HG03175 (cell line): ENCODE measurements around the gene MAK.
"Not testable (repeated sequence)": the region's sequence is repeated elsewhere in the genome, so short reads cannot be mapped to it uniquely, and the experiment has no call there.

Source experiments
- ATAC-seq: cut with Tn5 transposase; IDR thresholded peaks from one replicate; pipeline ENCODE4 v1.9.1; 2021; ENCODE audit warnings: mild to moderate bottlenecking, moderate library complexity; ENCODE audit not compliant: unreplicated experiment

The MAK gene, protein sequence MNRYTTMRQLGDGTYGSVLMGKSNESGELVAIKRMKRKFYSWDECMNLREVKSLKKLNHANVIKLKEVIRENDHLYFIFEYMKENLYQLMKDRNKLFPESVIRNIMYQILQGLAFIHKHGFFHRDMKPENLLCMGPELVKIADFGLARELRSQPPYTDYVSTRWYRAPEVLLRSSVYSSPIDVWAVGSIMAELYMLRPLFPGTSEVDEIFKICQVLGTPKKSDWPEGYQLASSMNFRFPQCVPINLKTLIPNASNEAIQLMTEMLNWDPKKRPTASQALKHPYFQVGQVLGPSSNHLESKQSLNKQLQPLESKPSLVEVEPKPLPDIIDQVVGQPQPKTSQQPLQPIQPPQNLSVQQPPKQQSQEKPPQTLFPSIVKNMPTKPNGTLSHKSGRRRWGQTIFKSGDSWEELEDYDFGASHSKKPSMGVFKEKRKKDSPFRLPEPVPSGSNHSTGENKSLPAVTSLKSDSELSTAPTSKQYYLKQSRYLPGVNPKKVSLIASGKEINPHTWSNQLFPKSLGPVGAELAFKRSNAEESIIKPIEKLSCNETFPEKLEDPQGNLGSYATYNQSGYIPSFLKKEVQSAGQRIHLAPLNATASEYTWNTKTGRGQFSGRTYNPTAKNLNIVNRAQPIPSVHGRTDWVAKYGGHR

DNA sequence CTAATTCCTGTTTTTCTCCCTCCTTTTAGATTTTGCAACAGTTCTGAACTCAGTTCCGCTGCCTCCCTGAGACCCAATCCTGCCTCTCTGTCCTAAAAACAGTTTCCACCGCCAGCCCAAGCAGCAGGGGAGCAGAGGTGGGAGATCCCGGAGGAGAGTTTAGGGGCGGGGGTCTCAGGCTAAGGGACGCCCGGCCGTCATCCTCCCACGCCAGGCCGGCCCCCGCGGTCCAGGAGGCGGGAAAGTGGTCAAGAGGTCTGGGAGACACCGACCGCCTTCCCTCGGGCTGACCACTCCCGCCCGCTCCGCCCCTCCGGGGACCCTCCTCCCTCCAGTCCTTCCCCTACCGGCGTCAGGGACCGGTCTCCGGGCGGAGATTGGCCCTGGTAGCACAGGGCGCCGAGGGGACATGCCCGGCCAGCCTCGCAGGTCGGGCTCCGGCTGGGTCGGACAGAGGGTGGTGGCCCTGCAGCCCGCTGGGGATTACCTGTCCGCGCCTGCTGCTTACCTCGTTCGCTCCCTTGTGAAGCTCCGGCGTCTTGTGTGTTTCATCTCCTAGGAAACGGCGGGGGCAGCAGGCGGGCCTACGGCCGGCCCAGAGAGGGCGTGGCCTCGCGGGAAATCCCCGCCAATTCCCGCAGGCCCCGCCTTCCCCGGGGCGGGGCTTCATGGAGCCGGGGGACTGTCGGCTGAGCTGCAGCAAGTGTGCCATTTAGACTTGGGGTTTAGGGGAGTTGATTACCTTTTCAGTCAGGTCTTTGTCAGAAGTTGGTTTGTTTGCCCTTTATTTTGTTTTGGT lies at the start of gene MAK:
MAK (minus strand) TSS at position 545 of the 799 bp plus-strand sequence. CDS start 7,891 bp downstream, outside the sequence.
- peak; percentile 76 for ATAC-seq

GRCh38 chr6:10886691-10887502 lies 48.6 kb upstream of the MAK start, which contains the start of gene SYCP2L:
Gene SYCP2L (plus strand): TSS chr6:10887052. CDS start chr6:10887127, 75 bp downstream.
- ATAC-seq, result peak; percentile 44

DNA sequence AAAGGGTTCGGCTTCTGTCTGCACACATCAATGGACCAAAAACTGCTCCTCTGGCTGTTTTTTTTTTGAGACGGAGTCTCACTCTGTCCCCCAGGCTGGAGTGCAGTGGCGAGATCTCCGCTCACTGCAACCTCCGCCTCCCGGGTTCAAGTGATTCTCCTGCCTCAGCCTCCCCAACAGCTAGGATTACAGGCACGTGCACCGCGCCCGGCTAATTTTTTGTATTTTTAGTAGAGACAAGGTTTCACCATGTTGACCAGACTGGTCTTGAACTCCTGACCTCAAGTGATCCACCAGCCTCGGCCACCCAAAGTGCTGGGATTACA lies 48.0 kb upstream of the MAK start:
- not testable (repeated sequence) for ATAC-seq

DNA sequence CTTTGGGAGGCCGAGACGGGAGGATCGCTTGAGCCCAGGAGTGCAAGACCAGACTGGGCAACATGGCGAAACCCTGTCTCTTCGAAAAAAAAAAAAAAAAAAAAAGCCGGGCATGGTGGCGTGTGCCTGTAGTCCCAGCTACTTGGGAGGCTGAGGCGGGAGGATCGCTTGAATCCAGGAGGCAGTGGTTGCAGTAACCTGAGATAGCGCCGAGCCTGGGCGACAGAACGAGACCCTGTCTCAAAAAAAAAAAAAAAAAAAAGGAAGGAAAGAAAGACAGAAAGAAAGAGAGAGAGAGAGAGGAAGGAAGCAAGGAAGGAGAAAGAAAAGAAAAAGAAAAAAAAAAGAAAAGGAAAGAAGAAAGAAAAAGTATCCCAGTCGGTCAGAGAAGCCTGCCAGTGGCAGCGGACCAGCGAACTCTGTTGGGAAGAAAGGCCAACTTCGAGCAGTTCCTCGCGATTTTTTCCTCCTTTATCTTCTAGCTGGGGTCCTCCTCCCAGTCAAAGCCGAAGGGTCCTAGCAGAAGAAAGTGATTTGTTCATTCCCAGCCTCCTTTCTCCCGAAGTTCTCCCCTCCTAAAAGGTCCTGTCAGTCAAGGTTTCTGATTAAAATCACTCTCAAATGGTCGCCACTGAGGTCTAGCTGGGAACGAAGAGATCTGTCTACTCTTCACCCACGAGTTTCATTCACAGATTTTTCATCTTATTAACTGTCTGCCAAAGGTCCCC lies 46.1 kb upstream of the MAK start:
- no peak for ATAC-seq

- ATAC-seq, result no peak
Observed at GRCh38 chr6:10883312-10884244, 45.2 kb upstream of the MAK start.

GRCh38 chr6:10882657-10883171 lies 44.4 kb upstream of the MAK start:
- no peak for ATAC-seq

GRCh38 chr6:10882253-10882630 lies 43.9 kb upstream of the MAK start:
- ATAC-seq, result not testable (repeated sequence)

GRCh38 chr6:10880366-10880765 lies 42.0 kb upstream of the MAK start:
- ATAC-seq, result no peak

GRCh38 chr6:10877871-10878270 lies 39.5 kb upstream of the MAK start:
- no peak for ATAC-seq

GRCh38 chr6:10877012-10877411 lies 38.7 kb upstream of the MAK start:
- no peak for ATAC-seq

DNA sequence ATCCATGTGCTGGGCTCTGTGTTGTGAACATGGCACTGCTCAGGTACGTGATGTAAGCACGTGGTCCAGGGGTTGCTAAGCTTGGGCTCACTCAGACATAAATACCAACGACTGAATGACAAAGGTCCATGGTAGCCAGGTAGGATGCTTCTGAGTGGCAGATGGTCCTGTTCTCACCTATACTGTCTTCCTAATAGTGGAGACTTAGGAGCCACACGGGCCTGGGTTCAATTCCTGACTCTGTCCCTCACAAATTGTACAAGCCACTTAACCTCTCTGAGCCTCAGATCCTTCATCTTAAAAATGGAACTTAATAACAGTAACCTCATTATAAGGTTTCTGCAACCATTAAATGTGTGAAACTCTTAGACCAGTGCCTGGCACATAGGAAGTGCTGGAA lies 36.7 kb upstream of the MAK start:
- ATAC-seq, result no peak

DNA sequence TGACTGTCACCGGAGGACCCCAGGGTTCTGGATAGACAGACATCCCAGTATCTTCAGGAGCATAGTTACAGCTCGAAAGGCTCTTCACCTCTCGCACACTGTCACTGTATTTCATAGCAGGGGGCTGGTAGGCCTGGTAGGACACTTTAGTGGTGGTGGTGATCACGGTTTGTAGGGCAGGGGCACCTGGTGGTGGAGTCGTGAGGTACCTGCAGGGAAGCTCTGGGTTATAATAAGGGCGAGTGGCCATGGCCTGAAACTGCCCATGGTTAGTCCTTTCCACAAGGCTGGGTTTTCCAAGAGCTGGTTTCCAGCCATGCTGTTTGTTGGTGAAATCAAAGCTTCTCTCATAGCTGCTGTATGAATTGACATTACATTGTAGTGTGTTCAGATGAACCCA lies 35.9 kb upstream of the MAK start:
- ATAC-seq, result no peak

- no peak for ATAC-seq
Observed at GRCh38 chr6:10873374-10873773, 35.0 kb upstream of the MAK start.

- ATAC-seq, result no peak
Observed at GRCh38 chr6:10867952-10868351, 29.6 kb upstream of the MAK start.

DNA sequence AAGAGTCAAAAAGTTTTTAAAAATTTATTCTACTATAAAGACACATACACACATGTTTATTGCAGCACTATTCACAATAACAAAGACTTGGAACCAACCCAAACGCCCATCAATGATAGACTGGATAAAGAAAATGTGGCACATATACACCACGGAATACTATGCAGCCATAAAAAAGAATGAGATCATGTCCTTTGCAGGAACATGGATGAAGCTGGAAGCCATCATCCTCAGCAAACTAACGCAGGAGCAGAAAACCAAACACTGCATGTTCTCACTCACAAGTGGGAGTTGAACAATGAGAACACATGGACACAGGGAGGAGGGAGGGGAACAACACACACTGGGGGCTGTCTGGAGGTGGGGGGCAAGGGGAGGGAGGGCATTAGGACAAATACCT lies 28.4 kb upstream of the MAK start:
- ATAC-seq, result not testable (repeated sequence)

DNA sequence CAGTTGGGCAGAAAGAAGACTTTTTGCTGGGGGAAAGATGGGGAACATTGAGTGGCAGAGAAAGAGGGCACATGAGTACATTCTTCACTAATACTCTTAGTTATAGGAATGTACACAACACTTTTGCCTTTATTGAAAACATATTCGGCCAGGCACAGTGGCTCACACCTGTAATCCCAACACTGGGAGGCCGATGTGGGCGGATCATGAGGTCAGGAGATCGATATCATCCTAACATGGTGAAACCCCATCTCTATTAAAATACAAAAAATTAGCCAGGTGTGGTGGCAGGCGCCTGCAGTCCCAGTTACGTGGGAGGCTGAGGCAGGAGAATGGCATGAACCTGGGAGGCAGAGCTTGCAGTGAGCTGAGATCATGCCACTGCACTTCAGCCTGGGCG lies 24.7 kb upstream of the MAK start:
- ATAC-seq, result not testable (repeated sequence)

GRCh38 chr6:10862361-10862760 lies 24.0 kb upstream of the MAK start:
- ATAC-seq, result no peak

DNA sequence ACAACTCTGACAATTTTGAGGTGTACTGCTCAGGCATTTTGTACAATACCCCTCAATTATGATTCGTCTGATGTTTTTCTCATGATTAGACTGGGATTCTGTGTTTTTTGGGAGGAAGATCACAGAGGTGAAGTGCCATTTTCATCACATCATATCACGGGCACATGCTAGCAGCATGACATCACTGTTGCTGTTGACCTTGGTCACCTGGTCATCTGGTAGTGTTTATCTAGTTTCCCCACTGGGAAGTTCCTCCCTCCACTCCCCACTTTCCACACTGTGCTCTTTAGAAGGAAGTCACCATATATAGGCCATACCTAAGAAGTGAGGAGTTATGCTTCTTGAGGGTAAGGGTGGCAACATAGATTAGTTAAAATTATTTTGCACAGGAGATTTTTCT lies 22.7 kb upstream of the MAK start:
- ATAC-seq, result no peak

GRCh38 chr6:10857259-10857658 lies 18.9 kb upstream of the MAK start:
- no peak for ATAC-seq
